ENCODE measurements around the gene SLC7A8.

SLC7A8 gene

DNA sequence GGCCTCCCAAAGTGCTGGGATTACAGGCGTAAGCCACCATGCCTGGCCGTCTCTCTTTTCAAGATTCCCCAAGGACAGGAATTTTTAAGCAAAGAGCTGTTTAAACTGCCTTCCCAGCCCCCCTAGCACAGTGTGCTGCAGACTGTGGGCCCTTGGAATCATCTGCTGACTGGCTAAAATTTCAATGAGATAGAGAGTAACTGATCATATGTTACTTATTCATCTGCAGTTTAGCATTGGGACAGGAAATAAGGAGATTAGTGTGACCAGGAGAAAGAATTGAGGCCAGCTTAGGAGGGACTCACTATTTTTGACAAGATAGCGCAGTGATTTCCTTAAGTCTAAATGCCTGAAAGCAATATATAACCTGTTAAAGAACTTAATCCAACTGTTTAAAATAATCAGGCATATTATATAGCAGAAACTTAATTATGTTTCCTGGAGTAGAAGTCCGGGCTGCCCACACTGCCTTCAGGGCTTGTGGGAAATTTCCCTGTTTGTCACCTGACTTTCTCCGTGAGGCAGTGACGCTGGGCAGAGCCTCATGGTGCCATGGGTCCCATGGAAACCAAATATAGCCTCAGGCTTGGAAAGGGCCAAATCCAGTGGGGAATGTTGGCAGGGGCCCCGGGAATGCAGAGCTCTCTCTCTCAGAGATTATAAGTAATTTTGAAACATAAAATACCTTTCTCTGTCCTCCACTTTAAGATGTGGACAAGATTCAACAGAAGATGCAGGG lies 41.6 kb downstream of the SLC7A8 start:
- H3K36me3 ChIP-seq (ENCODE audit: control insufficient read depth, insufficient read depth, low read length, severe bottlenecking), result peaks cover 21% of the 10 kb centered on the region
- no peak overlapping the region for H3K9ac ChIP-seq (ENCODE audit: low read length)
- H3K27me3 ChIP-seq (replicated peaks; ENCODE audit: control insufficient read depth, insufficient read depth, low read length), result no peaks in the 10 kb centered on the region
- peaks cover 48% of the 10 kb centered on the region for H3K4me1 ChIP-seq (ENCODE audit: control insufficient read depth, insufficient read depth, low read length)
- DNase-seq (ENCODE audit: low read depth), result peak; percentile 94
- no peaks in the 10 kb centered on the region for H3K9me3 ChIP-seq (ENCODE audit: control insufficient read depth, low read length)
- no peak overlapping the region for H3K4me3 ChIP-seq (ENCODE audit: low read length)

DNA sequence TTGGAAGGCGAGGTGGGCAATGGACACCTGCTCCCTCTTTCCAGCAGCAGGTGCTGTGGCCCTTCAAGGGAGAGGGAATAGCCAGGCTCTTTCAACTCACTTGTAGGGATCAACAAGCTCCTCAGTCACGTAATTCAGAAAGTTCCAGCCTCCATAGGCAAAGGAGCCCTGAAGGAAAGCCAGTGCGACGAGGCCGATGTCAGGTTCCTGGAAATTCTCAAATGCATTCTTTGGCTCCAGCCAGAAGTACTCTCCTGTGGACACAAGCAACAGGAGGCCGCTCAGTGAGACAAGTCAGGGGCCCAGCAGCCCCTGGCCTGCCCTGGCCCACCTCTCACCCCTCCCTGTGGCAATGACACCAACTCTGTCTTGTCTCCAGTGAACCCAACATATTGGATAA lies 43.1 kb downstream of the SLC7A8 start:
- no peak overlapping the region for H3K4me3 ChIP-seq (ENCODE audit: low read length)
- H3K36me3 ChIP-seq (ENCODE audit: control insufficient read depth, insufficient read depth, low read length, severe bottlenecking), result peaks cover 29% of the 10 kb centered on the region
- no peaks in the 10 kb centered on the region for H3K9me3 ChIP-seq (ENCODE audit: control insufficient read depth, low read length)
- no peak overlapping the region for H3K9ac ChIP-seq (ENCODE audit: low read length)
- no peaks in the 10 kb centered on the region for H3K27me3 ChIP-seq (replicated peaks; ENCODE audit: control insufficient read depth, insufficient read depth, low read length)
- peaks cover 35% of the 10 kb centered on the region for H3K4me1 ChIP-seq (ENCODE audit: control insufficient read depth, insufficient read depth, low read length)
- no peak for DNase-seq (ENCODE audit: low read depth)

DNA sequence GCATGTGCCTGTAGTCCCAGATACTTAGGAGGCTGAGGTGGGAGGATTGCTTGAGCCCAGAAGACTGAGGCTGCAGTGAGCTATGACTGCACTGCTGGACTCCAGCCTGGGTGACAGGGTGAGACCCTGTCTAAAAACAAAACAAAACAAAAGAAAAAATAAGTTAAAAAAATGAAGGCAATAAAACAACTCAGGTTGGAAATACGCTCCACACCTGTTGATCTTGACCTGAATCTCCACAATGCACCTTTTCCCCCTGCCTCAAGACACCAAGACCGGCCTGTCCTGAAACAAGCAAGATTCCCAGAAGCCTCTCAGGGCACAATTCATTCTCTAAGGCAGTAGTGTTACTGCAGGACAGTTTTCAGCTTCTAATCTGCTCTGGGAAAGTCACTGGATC lies 43.6 kb downstream of the SLC7A8 start:
- Histone ChIP-seq H3K4me1 (ENCODE audit: control insufficient read depth, insufficient read depth, low read length) (peaks cover 34% of the 10 kb centered on the region), H3K4me3 (ENCODE audit: low read length) (no peak overlapping the region), H3K27me3 (replicated peaks; ENCODE audit: control insufficient read depth, insufficient read depth, low read length) (no peaks in the 10 kb centered on the region), H3K36me3 (ENCODE audit: control insufficient read depth, insufficient read depth, low read length, severe bottlenecking) (peaks cover 29% of the 10 kb centered on the region), H3K9ac (ENCODE audit: low read length) (no peak overlapping the region), H3K9me3 (ENCODE audit: control insufficient read depth, low read length) (no peaks in the 10 kb centered on the region)
- DNase-seq (ENCODE audit: low read depth), result no peak

DNA sequence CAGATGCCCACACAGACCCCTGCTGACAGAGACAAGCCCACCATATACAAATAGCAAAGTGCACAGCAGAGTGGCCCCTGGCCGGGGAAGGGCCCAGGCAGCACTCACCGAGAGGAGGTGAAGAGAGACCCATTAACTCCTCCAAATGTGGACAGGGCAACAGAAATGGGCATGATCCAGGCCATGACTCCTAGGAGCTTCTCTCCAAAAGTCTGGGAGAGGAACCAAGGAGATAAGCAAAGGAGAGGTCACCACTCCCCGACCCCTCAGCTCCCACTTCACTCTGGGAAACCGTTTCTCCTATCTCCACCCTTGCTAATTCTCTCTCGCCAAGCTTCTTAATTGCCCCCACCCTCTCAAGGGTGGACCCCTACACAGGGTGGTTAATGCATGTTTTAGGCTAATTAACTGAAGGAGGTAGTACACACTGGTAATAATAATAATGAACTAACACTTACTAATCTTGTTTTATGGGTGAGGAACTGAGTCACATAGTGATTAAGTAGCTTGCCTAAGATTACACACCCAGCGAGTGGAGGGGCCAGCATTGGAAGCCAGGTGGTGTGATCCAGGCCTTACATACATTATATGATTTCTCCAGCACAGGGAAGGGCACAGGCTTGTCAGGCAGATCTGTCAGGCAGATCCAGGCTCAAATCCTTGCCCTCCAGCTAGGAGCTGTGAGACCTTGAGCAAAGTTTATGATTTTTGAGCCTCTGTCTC lies 45.5 kb downstream of the SLC7A8 start:
- Histone ChIP-seq H3K36me3 (ENCODE audit: control insufficient read depth, insufficient read depth, low read length, severe bottlenecking) (peaks cover 29% of the 10 kb centered on the region), H3K9me3 (ENCODE audit: control insufficient read depth, low read length) (no peaks in the 10 kb centered on the region), H3K4me3 (ENCODE audit: low read length) (no peak overlapping the region), H3K9ac (ENCODE audit: low read length) (no peak overlapping the region), H3K27me3 (replicated peaks; ENCODE audit: control insufficient read depth, insufficient read depth, low read length) (no peaks in the 10 kb centered on the region), H3K4me1 (ENCODE audit: control insufficient read depth, insufficient read depth, low read length) (peaks cover 20% of the 10 kb centered on the region)
- no peak for DNase-seq (ENCODE audit: low read depth)

DNA sequence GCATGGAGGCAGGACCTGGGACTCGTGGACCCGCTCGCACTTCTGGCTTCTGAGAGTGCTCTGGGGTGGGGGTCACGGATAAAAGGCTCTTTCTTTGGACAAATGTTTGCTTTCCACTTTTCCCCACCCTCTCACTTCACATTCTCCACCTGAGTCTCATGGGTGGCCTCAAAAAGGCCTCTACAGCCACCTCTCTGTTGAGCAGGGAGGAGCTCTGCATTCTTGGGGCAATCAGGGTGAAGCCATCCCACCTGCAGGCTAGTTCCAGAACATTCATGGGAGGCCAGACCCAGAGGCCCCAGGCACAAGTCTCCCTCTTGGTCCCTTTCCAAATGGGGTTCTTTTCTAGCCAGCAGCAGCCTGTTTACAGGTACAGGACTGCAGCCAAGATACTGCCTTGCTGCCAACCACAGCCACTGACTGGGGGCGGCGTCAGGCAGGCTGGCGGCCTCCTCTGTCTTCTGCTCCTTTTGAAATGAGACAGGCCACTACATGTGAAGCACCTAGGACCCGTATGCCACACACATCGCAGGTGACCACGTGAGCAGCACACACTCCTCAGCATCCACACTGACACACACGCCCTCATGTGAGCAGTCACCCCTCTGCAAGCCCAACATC lies 46.2 kb downstream of the SLC7A8 start:
- Histone ChIP-seq H3K4me1 (ENCODE audit: control insufficient read depth, insufficient read depth, low read length) (peaks cover 13% of the 10 kb centered on the region), H3K4me3 (ENCODE audit: low read length) (no peak overlapping the region), H3K36me3 (ENCODE audit: control insufficient read depth, insufficient read depth, low read length, severe bottlenecking) (peaks cover 29% of the 10 kb centered on the region), H3K9ac (ENCODE audit: low read length) (no peak overlapping the region), H3K9me3 (ENCODE audit: control insufficient read depth, low read length) (no peaks in the 10 kb centered on the region), H3K27me3 (replicated peaks; ENCODE audit: control insufficient read depth, insufficient read depth, low read length) (no peaks in the 10 kb centered on the region)
- no peak for DNase-seq (ENCODE audit: low read depth)

DNA sequence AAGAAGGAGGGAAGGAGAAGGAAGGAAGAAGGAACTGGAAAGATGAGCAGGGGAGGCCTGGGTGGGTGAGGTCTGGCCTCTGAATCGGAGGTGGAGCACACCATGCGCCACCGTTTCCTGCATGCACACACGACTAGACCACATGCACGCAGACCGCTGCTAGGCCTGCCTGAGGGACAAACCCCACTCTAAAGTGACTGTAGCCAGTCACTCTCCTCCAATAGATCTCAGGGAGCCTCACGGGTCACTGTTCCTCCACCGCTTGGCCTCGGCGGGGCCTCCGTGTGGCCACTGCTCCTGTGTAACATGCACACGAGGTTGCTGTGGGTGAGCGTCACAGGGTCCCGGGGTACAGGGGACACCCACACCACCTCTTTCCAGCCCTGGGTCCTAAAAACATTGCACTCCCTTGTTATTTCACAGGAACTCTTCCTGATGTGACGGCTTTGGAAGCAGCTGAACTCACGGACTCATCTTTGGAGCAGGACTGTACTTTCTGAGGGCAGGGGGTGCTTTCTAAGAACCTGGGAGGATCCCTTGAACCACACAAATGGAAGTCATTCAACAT lies 46.8 kb downstream of the SLC7A8 start:
- peaks cover 29% of the 10 kb centered on the region for H3K36me3 ChIP-seq (ENCODE audit: control insufficient read depth, insufficient read depth, low read length, severe bottlenecking)
- H3K27me3 ChIP-seq (replicated peaks; ENCODE audit: control insufficient read depth, insufficient read depth, low read length), result no peaks in the 10 kb centered on the region
- H3K4me1 ChIP-seq (ENCODE audit: control insufficient read depth, insufficient read depth, low read length), result peaks cover 6% of the 10 kb centered on the region
- no peaks in the 10 kb centered on the region for H3K9me3 ChIP-seq (ENCODE audit: control insufficient read depth, low read length)
- no peak overlapping the region for H3K4me3 ChIP-seq (ENCODE audit: low read length)
- no peak overlapping the region for H3K9ac ChIP-seq (ENCODE audit: low read length)
- DNase-seq (ENCODE audit: low read depth), result no peak

DNA sequence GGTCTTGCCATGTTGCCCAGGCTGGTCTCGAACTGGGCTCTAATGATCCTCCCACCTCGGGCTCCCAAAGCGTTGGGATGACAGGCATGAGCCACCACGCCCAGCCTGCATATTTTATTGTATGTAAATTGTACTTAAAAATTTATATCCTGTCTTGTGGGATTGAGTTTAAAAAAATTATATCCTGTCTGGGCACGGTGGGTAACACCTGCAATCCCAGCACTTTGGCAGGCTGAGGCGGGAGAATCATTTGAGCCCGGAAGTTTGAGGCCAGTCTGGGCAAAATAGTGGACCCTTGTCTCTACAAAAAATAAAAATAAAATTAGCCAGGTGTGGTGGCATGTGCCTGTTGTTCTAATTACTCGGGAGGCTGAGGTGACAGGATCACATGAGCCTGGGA lies 50.5 kb downstream of the SLC7A8 start:
- Histone ChIP-seq H3K9ac (ENCODE audit: low read length) (no peak overlapping the region), H3K9me3 (ENCODE audit: control insufficient read depth, low read length) (no peaks in the 10 kb centered on the region), H3K36me3 (ENCODE audit: control insufficient read depth, insufficient read depth, low read length, severe bottlenecking) (peaks cover 30% of the 10 kb centered on the region), H3K27me3 (replicated peaks; ENCODE audit: control insufficient read depth, insufficient read depth, low read length) (no peaks in the 10 kb centered on the region), H3K4me3 (ENCODE audit: low read length) (no peak overlapping the region), H3K4me1 (ENCODE audit: control insufficient read depth, insufficient read depth, low read length) (peaks cover 3% of the 10 kb centered on the region)
- DNase-seq (ENCODE audit: low read depth), result no peak

DNA sequence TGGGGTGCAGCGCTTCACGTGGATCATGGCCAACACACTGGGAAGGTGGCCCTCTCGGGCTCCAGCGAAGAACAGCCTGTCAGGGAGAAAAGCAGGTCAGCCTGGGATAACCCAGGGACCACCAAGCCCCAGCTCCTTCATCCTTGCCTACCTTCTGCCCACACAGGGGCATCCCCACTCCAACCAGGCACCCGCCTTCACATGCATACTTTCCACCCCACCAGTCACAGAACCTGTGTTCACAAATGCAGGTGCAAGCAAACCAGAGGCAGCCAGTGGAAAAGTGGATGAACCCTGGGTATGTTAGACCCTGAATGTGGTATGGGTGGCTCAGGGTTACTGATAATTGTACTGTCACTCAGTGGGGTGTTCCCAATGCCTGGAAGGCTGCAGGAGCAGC lies 52.0 kb downstream of the SLC7A8 start:
- Histone ChIP-seq H3K36me3 (ENCODE audit: control insufficient read depth, insufficient read depth, low read length, severe bottlenecking) (peaks cover 30% of the 10 kb centered on the region), H3K9me3 (ENCODE audit: control insufficient read depth, low read length) (no peaks in the 10 kb centered on the region), H3K27me3 (replicated peaks; ENCODE audit: control insufficient read depth, insufficient read depth, low read length) (no peaks in the 10 kb centered on the region), H3K4me3 (ENCODE audit: low read length) (no peak overlapping the region), H3K4me1 (ENCODE audit: control insufficient read depth, insufficient read depth, low read length) (peaks cover 5% of the 10 kb centered on the region), H3K9ac (ENCODE audit: low read length) (no peak overlapping the region)
- no peak for DNase-seq (ENCODE audit: low read depth)

DNA sequence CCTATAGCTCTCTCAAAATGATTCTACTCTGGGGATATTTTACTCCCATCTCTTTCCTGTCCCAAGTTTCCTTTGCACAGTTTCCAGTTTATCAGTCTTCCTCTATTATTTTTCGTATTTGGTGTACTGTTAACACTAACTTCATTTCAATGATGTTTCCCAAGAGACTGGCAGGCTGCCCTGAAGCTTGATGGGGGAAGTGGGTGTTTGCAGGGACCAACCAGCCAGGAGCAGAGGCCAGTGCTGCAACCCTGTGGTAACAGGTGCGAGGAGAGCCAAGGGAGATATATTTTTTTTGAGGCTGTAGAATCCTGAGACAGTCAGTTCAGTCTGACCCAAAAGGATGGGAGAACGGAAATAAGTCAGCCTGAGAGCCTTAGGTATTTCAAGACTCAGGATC lies 52.6 kb downstream of the SLC7A8 start:
- Histone ChIP-seq H3K36me3 (ENCODE audit: control insufficient read depth, insufficient read depth, low read length, severe bottlenecking) (peaks cover 24% of the 10 kb centered on the region), H3K9ac (ENCODE audit: low read length) (no peak overlapping the region), H3K27me3 (replicated peaks; ENCODE audit: control insufficient read depth, insufficient read depth, low read length) (no peaks in the 10 kb centered on the region), H3K9me3 (ENCODE audit: control insufficient read depth, low read length) (no peaks in the 10 kb centered on the region), H3K4me3 (ENCODE audit: low read length) (no peak overlapping the region), H3K4me1 (ENCODE audit: control insufficient read depth, insufficient read depth, low read length) (peaks cover 11% of the 10 kb centered on the region)
- DNase-seq (ENCODE audit: low read depth), result no peak

DNA sequence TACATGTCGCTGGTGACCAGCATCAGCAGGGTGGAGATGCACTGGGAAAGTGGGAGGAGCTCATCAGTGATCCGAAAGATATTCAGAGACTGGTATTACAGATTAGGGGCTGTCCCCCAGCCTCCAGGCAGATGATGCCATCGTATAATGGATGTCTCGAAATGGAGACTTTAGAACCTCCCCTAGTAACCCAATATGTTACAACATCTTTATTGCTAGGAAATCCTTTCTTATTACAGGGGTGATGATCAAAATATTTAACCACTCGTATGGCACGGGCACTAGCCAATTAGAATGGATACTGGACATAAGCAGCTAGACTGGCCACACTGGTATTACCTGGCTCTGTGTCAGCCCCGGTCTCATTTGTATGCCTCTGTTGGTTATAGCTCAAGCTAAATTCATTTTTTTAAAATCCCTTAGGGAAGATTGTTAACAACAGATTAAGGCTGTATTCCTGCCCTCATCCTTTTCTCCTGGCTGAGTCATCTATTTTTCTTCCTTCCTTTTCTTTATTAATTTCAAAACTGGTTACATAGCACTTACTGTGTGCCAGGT lies 53.6 kb downstream of the SLC7A8 start:
- Histone ChIP-seq H3K9ac (ENCODE audit: low read length) (no peak overlapping the region), H3K36me3 (ENCODE audit: control insufficient read depth, insufficient read depth, low read length, severe bottlenecking) (peaks cover 24% of the 10 kb centered on the region), H3K27me3 (replicated peaks; ENCODE audit: control insufficient read depth, insufficient read depth, low read length) (no peaks in the 10 kb centered on the region), H3K9me3 (ENCODE audit: control insufficient read depth, low read length) (no peaks in the 10 kb centered on the region), H3K4me3 (ENCODE audit: low read length) (no peak overlapping the region), H3K4me1 (ENCODE audit: control insufficient read depth, insufficient read depth, low read length) (peaks cover 22% of the 10 kb centered on the region)
- DNase-seq (ENCODE audit: low read depth), result no peak

Data from adipocyte (in vitro differentiated cells).